GM12801 (cell line): ENCODE measurements around the gene OR3A2.

Experiments
- CTCF ChIP-seq: IDR thresholded peaks from one replicate; pipeline ENCODE4 v1.5.1; 2011; ENCODE audit warnings: control low read depth; ENCODE audit not compliant: insufficient read length; ENCODE audit errors: extremely low read depth

Gene OR3A2

GRCh38 chr17:3298260-3298659, 87.8 kb downstream of the OR3A2 start, which contains the start of gene OR3A1:
TSS of gene OR3A1 (minus strand) at chr17:3298360. CDS start at chr17:3292582, 5,778 bp downstream.
- TF ChIP-seq CTCF, result no peak

GRCh38 chr17:3295632-3296031, 90.5 kb downstream of the OR3A2 start:
- no peak for TF ChIP-seq CTCF

GRCh38 chr17:3282901-3283300, 103.2 kb downstream of the OR3A2 start:
- TF ChIP-seq CTCF, result no peak

- TF ChIP-seq CTCF, result no peak
Measured at GRCh38 chr17:3276126-3276525, 110.0 kb downstream of the OR3A2 start.

GRCh38 chr17:3271072-3271848, 114.8 kb downstream of the OR3A2 start:
- no peak for TF ChIP-seq CTCF

- no peak for TF ChIP-seq CTCF
Measured at GRCh38 chr17:3260600-3260999, 125.5 kb downstream of the OR3A2 start.

GRCh38 chr17:3260163-3260562, 125.9 kb downstream of the OR3A2 start:
- no peak for TF ChIP-seq CTCF
